SH-SY5Y (cell line): Measurements from ENCODE around the gene NR3C1.

Experiments
- GATA2 ChIP-seq: IDR thresholded peaks from 2 replicates; pipeline ENCODE4 v1.6.1; 2011; ENCODE audit warnings: mild to moderate bottlenecking, low read depth, low read length
- GATA3 ChIP-seq: IDR thresholded peaks from 2 replicates; pipeline ENCODE4 v1.6.1; 2011; ENCODE audit warnings: low read depth, mild to moderate bottlenecking, low read length, moderate library complexity

DNA sequence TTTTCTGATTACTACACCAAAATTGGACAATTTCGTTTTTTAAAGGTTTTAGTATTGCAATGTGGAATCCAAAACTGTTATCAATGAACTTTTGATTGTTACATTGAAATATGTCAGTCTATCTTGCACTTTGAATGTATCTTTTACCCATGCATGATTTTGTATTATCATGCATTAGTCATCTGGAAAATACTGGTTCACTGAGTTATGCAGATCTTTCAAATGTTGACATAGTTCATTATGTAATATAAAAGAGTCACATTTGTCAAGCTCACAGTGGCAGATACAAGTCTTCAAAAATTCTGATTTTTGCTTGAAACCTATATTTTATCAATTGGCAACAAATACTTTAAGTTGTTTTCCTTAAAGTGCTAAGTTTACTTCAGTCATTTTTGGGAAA lies 85.2 kb downstream of the NR3C1 start:
- TF ChIP-seq GATA2 (no peak), GATA3 (no peak)
